Lung (tissue), 12 donors: ENCODE measurements around the gene KDM3A. TPM values are rescaled to one million over a fixed set of nuclear protein-coding genes. Genes with fewer than 3 reads are reported as not detected.
"Not testable (repeated sequence)": the region's sequence is repeated elsewhere in the genome, so short reads cannot be mapped to it uniquely, and the experiment has no call there.

Experiments used
- ATAC-seq: fragments of 200-7000 bp; cut with Tn5 transposase; one replicate; pipeline ENCODE4 v1.9.1; 2020; ENCODE audit warnings: moderate number of reproducible peaks; ENCODE audit not compliant: insufficient read depth, low FRiP score
- DNase-seq, 3 donors: peaks; one replicate each; pipeline ENCODE4 v3.0.0-alpha.2; 2013 to 2017
- H3K27ac ChIP-seq, 2 donors: one replicate each; pipeline ENCODE4 v1.5.1; 2013; ENCODE audit warnings: mild to moderate bottlenecking in 2 of 2, moderate library complexity in 2 of 2, control low read depth in 1 of 2, inconsistent platforms in 1 of 2, low read depth in 1 of 2, low read length in 1 of 2
- H3K27me3 ChIP-seq, 3 donors: one replicate each; pipeline ENCODE4 v1.5.1; 2013; ENCODE audit warnings: low read length in 2 of 3; ENCODE audit not compliant: control insufficient read depth in 3 of 3, insufficient read depth in 3 of 3
- H3K36me3 ChIP-seq, 4 donors: one replicate each; pipeline ENCODE4 v1.5.1; 2013; ENCODE audit warnings: low read length in 4 of 4, mild to moderate bottlenecking in 1 of 4, moderate library complexity in 1 of 4; ENCODE audit not compliant: control insufficient read depth in 4 of 4, insufficient read depth in 4 of 4
- H3K4me1 ChIP-seq, 5 donors: one replicate each; pipeline ENCODE4 v1.5.1; 2013; ENCODE audit warnings: low read length in 5 of 5, mild to moderate bottlenecking in 2 of 5, moderate library complexity in 1 of 5; ENCODE audit not compliant: control insufficient read depth in 5 of 5, insufficient read depth in 5 of 5
- H3K4me3 ChIP-seq: one replicate; pipeline ENCODE4 v1.5.1; 2013; ENCODE audit warnings: mild to moderate bottlenecking, control low read depth, moderate library complexity
- H3K9ac ChIP-seq, 2 donors: one replicate each; pipeline ENCODE4 v1.5.1; 2013; ENCODE audit warnings: low read length in 2 of 2, control low read depth in 1 of 2; ENCODE audit not compliant: insufficient read depth in 1 of 2
- H3K9me3 ChIP-seq, 4 donors: one replicate each; pipeline ENCODE4 v1.5.1; 2013; ENCODE audit warnings: low read length in 3 of 4, mild to moderate bottlenecking in 1 of 4, moderate library complexity in 1 of 4; ENCODE audit not compliant: control insufficient read depth in 4 of 4, insufficient read depth in 3 of 4
- WGBS, 2 donors: extraction: QIAGEN DNeasy Blood & Tissue Kit; methylation state at CpG; one replicate each; pipeline ENCODE4 v1.1.7; 2013; 5-methylcytosine and 5-hydroxymethylcytosine counted together
- polyA plus RNA-seq, 2 donors: library from polyadenylated mRNA; stranded (reverse); fragments of 200-250 nt; gene quantifications; one replicate each; pipeline ENCODE4 v1.2.1, GENCODE V29; 2013
- total RNA-seq, 2 donors: library from RNA; depleted of rRNA in 1 of 2; stranded (reverse); fragments of >200 nt in 1 of 2; gene quantifications; one replicate each; pipeline ENCODE4 v1.2.1, GENCODE V29; 2014 to 2021
- TF ChIP-seq, protein P1 (sequence below): IDR thresholded peaks from 2 replicates; pipeline ENCODE4 v1.5.1; 2012; ENCODE audit warnings: mild to moderate bottlenecking; ENCODE audit errors: control extremely low read depth, extremely low read depth
- donor health status: control.
- donor health status: control.
- donor health status: Bipolar disorder and iron deficiency.
- donor health status: healthy.
- donor health status: DM: yes; HTN: yes; CAD: no.

KDM3A gene
- total and polyA plus RNA-seq, 4 donors = 17.5 to 130 (median 27.9) TPM

DNA sequence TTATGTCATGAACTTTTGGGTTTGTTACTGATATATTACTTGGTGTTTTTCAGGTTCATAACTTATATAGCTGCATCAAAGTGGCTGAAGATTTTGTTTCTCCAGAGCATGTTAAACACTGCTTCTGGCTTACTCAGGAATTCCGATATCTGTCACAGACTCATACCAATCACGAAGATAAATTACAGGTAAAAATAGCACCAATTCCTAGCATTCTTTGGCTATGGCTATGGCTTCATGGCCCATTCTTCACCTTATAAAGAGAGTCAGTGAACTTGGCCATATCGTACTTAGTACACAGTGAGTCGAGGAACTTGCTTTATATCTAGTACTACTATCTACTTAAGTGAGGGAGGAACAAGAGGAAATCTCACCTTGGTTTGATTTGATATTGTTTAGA is 49.9 kb downstream of the KDM3A start:
- DNase-seq (no peak), ATAC-seq (no peak)
- WGBS, 2 donors = 88 to 96% methylated on average over 4 of the region's 4 CpGs
- H3K36me3 ChIP-seq = peaks cover 39 to 75% (median 51%) of the 10 kb centered on the region in 4 donors
- no peak overlapping the region for H3K4me3 ChIP-seq
- TF ChIP-seq, protein P1, sequence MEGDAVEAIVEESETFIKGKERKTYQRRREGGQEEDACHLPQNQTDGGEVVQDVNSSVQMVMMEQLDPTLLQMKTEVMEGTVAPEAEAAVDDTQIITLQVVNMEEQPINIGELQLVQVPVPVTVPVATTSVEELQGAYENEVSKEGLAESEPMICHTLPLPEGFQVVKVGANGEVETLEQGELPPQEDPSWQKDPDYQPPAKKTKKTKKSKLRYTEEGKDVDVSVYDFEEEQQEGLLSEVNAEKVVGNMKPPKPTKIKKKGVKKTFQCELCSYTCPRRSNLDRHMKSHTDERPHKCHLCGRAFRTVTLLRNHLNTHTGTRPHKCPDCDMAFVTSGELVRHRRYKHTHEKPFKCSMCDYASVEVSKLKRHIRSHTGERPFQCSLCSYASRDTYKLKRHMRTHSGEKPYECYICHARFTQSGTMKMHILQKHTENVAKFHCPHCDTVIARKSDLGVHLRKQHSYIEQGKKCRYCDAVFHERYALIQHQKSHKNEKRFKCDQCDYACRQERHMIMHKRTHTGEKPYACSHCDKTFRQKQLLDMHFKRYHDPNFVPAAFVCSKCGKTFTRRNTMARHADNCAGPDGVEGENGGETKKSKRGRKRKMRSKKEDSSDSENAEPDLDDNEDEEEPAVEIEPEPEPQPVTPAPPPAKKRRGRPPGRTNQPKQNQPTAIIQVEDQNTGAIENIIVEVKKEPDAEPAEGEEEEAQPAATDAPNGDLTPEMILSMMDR = no peak
- no peaks in the 10 kb centered on the region for H3K9me3 ChIP-seq
- no peak overlapping the region for H3K9ac ChIP-seq
- H3K27ac ChIP-seq = no peak overlapping the region
- H3K27me3 ChIP-seq = no peaks in the 10 kb centered on the region
- H3K4me1 ChIP-seq = peaks cover 0 to 9% (median 0%) of the 10 kb centered on the region in 5 donors

DNA sequence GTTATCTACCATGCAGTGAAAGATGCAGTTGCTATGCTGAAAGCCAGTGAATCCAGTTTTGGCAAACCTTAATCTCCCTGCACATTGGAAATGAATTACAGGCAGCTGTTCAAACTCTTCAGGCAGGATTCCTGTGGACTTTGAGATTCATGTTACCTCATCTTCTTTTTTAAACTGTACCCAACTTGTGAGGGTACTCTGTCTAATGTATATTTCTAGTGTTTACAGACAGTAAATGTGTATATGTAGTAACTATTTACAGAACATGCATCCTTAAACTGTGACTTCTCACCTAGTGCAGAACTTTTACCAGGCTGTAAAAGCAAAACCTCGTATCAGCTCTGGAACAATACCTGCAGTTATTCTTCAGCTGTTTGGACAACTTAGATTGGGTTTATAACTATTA is 50.9 kb downstream of the KDM3A start:
- WGBS, 2 donors = 92 to 97% methylated on average over 1 of the region's 1 CpG
- ATAC-seq (no peak), DNase-seq (peak in 2 of 3 donors; percentile 9 to 11)
- Histone ChIP-seq H3K9ac (no peak overlapping the region), H3K36me3 (peaks cover 36 to 68% (median 51%) of the 10 kb centered on the region in 4 donors), H3K27ac (no peak overlapping the region), H3K4me1 (peaks cover 0 to 9% (median 0%) of the 10 kb centered on the region in 5 donors), H3K9me3 (no peaks in the 10 kb centered on the region), H3K4me3 (no peak overlapping the region), H3K27me3 (no peaks in the 10 kb centered on the region)
- TF ChIP-seq, protein P1 = no peak

DNA sequence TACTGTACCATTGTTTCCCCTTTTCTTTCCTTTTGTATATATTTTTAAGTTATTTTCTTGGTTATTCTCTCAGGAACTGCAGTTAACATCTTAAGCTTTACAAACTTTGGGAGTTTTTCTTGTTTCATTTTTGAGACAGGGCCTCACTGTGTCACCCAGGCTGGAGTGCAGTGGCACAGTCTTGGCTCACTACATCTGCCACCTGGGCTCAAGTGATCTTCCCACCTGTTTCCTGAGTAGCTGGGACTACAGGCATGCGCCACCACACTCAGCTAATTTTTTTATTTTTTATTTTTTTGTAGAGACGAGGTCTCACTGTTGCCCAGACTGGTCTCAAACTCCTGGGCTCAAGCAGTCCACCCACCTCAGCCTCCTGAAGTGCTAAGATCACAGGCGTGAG is 55.2 kb downstream of the KDM3A start:
- not testable (repeated sequence) for H3K27ac ChIP-seq, ATAC-seq, H3K4me1 ChIP-seq, DNase-seq, H3K9ac ChIP-seq, H3K4me3 ChIP-seq, H3K27me3 ChIP-seq
- Histone ChIP-seq H3K36me3 (peaks cover 27 to 65% (median 52%) of the 10 kb centered on the region in 4 donors), H3K9me3 (peaks cover 0 to 15% (median 8%) of the 10 kb centered on the region in 4 donors)
- WGBS, 2 donors = 67 to 90% methylated on average over 3 of the region's 3 CpGs

DNA sequence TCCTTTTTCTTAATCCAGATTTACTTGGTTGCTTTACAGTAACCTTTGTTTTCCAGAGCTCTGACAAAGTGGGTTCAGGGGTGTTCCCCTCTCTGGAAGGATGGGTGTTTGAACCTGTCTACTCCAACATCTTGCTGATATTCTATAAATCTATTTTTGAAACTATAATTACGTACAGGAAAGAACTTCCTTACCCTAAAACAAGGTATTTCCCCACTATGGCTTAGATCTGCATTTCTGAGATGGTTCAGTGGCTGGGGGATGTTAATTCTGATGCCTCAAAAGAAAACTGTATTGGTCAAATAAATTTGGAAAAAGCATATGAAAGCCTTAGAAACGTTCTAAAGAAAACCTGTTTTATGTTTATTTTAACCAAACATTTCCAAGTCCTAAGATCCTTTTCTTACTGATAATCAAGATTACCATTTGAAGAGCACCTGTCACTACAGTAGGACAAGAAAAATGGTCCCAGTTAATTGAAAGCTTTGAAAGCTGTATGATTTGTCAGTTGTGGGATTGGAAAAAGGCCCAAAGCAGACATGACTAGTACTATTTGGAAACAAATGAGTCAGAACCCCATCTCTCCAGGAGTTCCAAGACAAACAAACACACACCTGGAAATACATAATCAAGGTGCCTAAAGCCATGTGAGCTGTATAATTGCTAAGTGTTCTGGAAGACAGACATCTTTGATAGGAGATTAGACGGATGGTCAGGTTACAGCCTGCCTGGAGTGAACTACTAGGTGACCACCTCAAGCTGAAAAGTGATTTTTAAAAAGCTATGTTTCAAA is 57.5 kb downstream of the KDM3A start:
- DNase-seq (no peak), ATAC-seq (no peak)
- peaks cover 25 to 58% (median 43%) of the 10 kb centered on the region in 4 donors for H3K36me3 ChIP-seq
- no peaks in the 10 kb centered on the region for H3K4me1 ChIP-seq
- no peaks in the 10 kb centered on the region for H3K27me3 ChIP-seq
- H3K9me3 ChIP-seq = peaks cover 0 to 16% (median 8%) of the 10 kb centered on the region in 4 donors
- H3K9ac ChIP-seq = no peak overlapping the region
- H3K27ac ChIP-seq = no peak overlapping the region
- H3K4me3 ChIP-seq = no peak overlapping the region
- WGBS, 2 donors = 87 to 96% methylated on average over 3 of the region's 3 CpGs
- TF ChIP-seq, protein P1 = no peak
